Gastroesophageal sphincter (tissue), 3 donors: ENCODE results near the gene PCNX4.

Source experiments
- POLR2A ChIP-seq, 2 donors: fragments of 450-650 bp; IDR thresholded peaks; one replicate each; pipeline ENCODE4 v1.6.1; 2017; ENCODE audit warnings: antibody characterized with exemption in 2 of 2, mild to moderate bottlenecking in 2 of 2, moderate library complexity in 1 of 2
- POLR2AphosphoS5 ChIP-seq: sonication (generic); formaldehyde crosslinking; IDR thresholded peaks from one replicate; pipeline ENCODE4 v1.6.1; 2017; ENCODE audit warnings: antibody characterized with exemption
- TF ChIP-seq, protein P1 (sequence below), 4 experiments: fragments of 200-600 bp in 2 of 4; fragments of 450-650 bp in 2 of 4; sonication (generic) in 1 of 4; IDR thresholded peaks; one replicate each; pipeline ENCODE4 v1.5.1; 2017 to 2019; ENCODE audit warnings: antibody characterized with exemption in 4 of 4, mild to moderate bottlenecking in 2 of 4, moderate library complexity in 2 of 4

DNA sequence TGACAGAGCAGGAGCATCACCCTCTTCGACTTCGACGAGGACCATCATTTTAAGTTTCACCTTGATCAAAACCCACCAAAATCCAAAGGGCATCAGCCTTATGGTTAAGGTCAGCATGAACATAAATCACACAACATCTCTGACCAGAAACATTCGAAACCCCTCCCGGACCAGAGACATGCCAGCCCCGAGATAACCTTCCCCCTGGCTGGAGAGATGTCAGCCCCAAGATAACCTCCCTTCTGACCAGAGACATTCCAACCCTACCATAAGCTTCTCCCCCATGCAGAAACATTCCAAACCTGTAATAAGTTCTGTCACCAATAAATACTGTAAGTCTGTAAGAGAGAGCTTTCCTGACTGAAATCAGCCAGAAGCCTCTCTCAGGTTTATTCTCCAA, 6.3 kb downstream of the PCNX4 start:
- TF ChIP-seq POLR2A (IDR thresholded peaks at IDR 0.05): no peak
- TF ChIP-seq, protein P1, sequence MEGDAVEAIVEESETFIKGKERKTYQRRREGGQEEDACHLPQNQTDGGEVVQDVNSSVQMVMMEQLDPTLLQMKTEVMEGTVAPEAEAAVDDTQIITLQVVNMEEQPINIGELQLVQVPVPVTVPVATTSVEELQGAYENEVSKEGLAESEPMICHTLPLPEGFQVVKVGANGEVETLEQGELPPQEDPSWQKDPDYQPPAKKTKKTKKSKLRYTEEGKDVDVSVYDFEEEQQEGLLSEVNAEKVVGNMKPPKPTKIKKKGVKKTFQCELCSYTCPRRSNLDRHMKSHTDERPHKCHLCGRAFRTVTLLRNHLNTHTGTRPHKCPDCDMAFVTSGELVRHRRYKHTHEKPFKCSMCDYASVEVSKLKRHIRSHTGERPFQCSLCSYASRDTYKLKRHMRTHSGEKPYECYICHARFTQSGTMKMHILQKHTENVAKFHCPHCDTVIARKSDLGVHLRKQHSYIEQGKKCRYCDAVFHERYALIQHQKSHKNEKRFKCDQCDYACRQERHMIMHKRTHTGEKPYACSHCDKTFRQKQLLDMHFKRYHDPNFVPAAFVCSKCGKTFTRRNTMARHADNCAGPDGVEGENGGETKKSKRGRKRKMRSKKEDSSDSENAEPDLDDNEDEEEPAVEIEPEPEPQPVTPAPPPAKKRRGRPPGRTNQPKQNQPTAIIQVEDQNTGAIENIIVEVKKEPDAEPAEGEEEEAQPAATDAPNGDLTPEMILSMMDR (IDR thresholded peaks at IDR 0.05): no peak
- TF ChIP-seq POLR2AphosphoS5: no peak
